Endothelial cell of umbilical vein (primary cell): ENCODE results near the gene STAB2. TPM values are rescaled to one million over a fixed set of nuclear protein-coding genes. Genes with fewer than 3 reads are reported as not detected.

Experiments
- BruUV-seq: library from RNA; stranded (reverse); fragments of 400-500 nt; replicated peaks from 2 replicates; lab custom pipeline; 2021; lab: Mats Ljungman, UMichigan
- CTCF ChIA-PET: fragments of 300-600, 350-600 bp; sonication (Branson Sonifier 250); formaldehyde crosslinking; loops from one replicate; lab custom pipeline; 2021; ENCODE audit warnings: antibody characterized with exemption, inconsistent platforms; lab: Charles Lee
- POLR2A ChIA-PET: fragments of 300-600, 350-600 bp; sonication (Branson Sonifier 250); formaldehyde crosslinking; loops from one replicate; lab custom pipeline; 2021; ENCODE audit warnings: antibody characterized with exemption, inconsistent platforms; lab: Charles Lee
- DNase-seq: peaks from one replicate; pipeline ENCODE4 v3.0.0-alpha.2; 2011; ENCODE audit warnings: low read depth, low spot score
- FAIRE-seq: peaks from 2 replicates; lab custom pipeline; 2011; peaks lifted over from hg19 to GRCh38; lab: Jason Lieb, UNC
- H2AFZ ChIP-seq: 2 replicates; pipeline ENCODE4 v1.6.0; 2012; ENCODE audit warnings: low read depth, low read length, control low read depth, inconsistent platforms
- H3K27ac ChIP-seq: 2 replicates; pipeline ENCODE4 v1.5.1; 2011; ENCODE audit warnings: low read depth, mild to moderate bottlenecking, control low read depth, low read length, moderate library complexity; ENCODE audit not compliant: insufficient read depth
- H3K27me3 ChIP-seq, 2 experiments: 2 replicates each; pipeline versions ENCODE4 v1.6.0 to v1.6.1; 2011; ENCODE audit warnings: low read length in 2 of 2, mixed read lengths in 1 of 2; ENCODE audit not compliant: control insufficient read depth in 2 of 2, insufficient read depth in 2 of 2
- H3K36me3 ChIP-seq, 2 experiments: 2 replicates in 1 of 2; 3 replicates in 1 of 2; pipeline ENCODE4 v1.5.1; 2011; ENCODE audit warnings: low read length in 2 of 2, mild to moderate bottlenecking in 1 of 2, moderate library complexity in 1 of 2; ENCODE audit not compliant: control insufficient read depth in 2 of 2, insufficient read depth in 2 of 2; ENCODE audit errors: extremely low read depth in 1 of 2
- H3K4me1 ChIP-seq: 3 replicates; pipeline ENCODE4 v1.5.1; 2011; ENCODE audit warnings: mild to moderate bottlenecking, low read length; ENCODE audit not compliant: control insufficient read depth, insufficient read depth; ENCODE audit errors: extremely low read depth
- H3K4me2 ChIP-seq: 2 replicates; pipeline ENCODE4 v1.6.1; 2011; ENCODE audit warnings: low read length, control low read depth, mixed read lengths; ENCODE audit not compliant: insufficient read depth
- H3K4me3 ChIP-seq, 3 experiments: fragments of 200-600 bp in 1 of 3; sonication (generic), shearing (Covaris generic) in 1 of 3; replicated peaks in 1 of 3; 2 replicates each; pipeline ENCODE4 v1.5.1; 2011 to 2016; ENCODE audit warnings: control low read depth in 3 of 3, low read length in 3 of 3, mild to moderate bottlenecking in 2 of 3, inconsistent platforms in 1 of 3, low read depth in 1 of 3, moderate library complexity in 1 of 3; ENCODE audit not compliant: insufficient read depth in 1 of 3
- H3K79me2 ChIP-seq: 2 replicates; pipeline ENCODE4 v1.6.0; 2012; ENCODE audit warnings: low read length, inconsistent platforms; ENCODE audit not compliant: control insufficient read depth, insufficient read depth
- H3K9ac ChIP-seq: replicated peaks from 2 replicates; pipeline ENCODE3; 2011; ENCODE audit warnings: low read length, control low read depth; ENCODE audit not compliant: insufficient read depth; ENCODE audit errors: extremely low read depth
- H3K9me1 ChIP-seq: replicated peaks from 3 replicates; pipeline ENCODE4 v1.6.0; 2011; ENCODE audit warnings: mild to moderate bottlenecking, low read length; ENCODE audit not compliant: control insufficient read depth, insufficient read depth; ENCODE audit errors: extremely low read depth
- H3K9me3 ChIP-seq: replicated peaks from 2 replicates; pipeline ENCODE4 v1.5.1; 2012; ENCODE audit warnings: low read length, inconsistent platforms; ENCODE audit not compliant: control insufficient read depth, insufficient read depth
- H4K20me1 ChIP-seq: replicated peaks from 2 replicates; pipeline ENCODE3; 2011; ENCODE audit warnings: mild to moderate bottlenecking, low read length; ENCODE audit not compliant: control insufficient read depth, insufficient read depth; ENCODE audit errors: extremely low read depth
- CTCF ChIP-seq, 2 donors: IDR thresholded peaks; 1 replicate in 1 of 2; 2 replicates in 1 of 2; pipeline ENCODE4 v1.5.1; 2011; ENCODE audit warnings: low read length in 2 of 2, mild to moderate bottlenecking in 2 of 2, moderate library complexity in 2 of 2, control low read depth in 1 of 2, inconsistent platforms in 1 of 2, low read depth in 1 of 2; ENCODE audit not compliant: insufficient read depth in 1 of 2; ENCODE audit errors: extremely low read depth in 1 of 2
- GATA2 ChIP-seq: IDR thresholded peaks from 2 replicates; pipeline ENCODE4 v1.7.0; 2011; ENCODE audit warnings: low read depth, mild to moderate bottlenecking, moderate library complexity, mixed read lengths, low read length; ENCODE audit not compliant: insufficient read length, insufficient read depth
- POLR2AphosphoS5 ChIP-seq: IDR thresholded peaks from 2 replicates; pipeline ENCODE4 v1.6.1; 2012; ENCODE audit warnings: low read depth, mild to moderate bottlenecking, control low read depth, low read length, moderate library complexity; ENCODE audit not compliant: insufficient read depth
- dilution Hi-C: fragments of 300-500 bp; cut with MboI; formaldehyde crosslinking; loops from one replicate; pipeline ENCODE4 v1.15.0; 2019; ENCODE audit warnings: low sequenced_read_pairs; ENCODE audit not compliant: extremely low pct_ligation_motif_present
- intact Hi-C: fragments of 100-400 bp; cut with micrococcal nuclease; formaldehyde crosslinking; loops from one replicate; pipeline ENCODE4 v1.10.0; 2022
- polyA plus RNA-seq, 4 experiments: library from polyadenylated mRNA; depleted of rRNA in 3 of 4; stranded (reverse) in 3 of 4; unstranded in 1 of 4; fragments of >200 nt; gene quantifications; 2 replicates each; pipeline versions ENCODE4 v1.2.1 to v1.2.3, GENCODE V29; 2011 to 2012; ENCODE audit warnings: missing spikeins in 1 of 4
- total RNA-seq: library from RNA; stranded (reverse); gene quantifications from 2 replicates; pipeline ENCODE4 v1.2.3, GENCODE V29; 2021

Gene STAB2
- total and polyA plus RNA-seq, 2 donors (not counting 3 experiments of a cell fraction or from before 2014, with no cell fraction given) = 0.01 TPM; not detected in 1

DNA sequence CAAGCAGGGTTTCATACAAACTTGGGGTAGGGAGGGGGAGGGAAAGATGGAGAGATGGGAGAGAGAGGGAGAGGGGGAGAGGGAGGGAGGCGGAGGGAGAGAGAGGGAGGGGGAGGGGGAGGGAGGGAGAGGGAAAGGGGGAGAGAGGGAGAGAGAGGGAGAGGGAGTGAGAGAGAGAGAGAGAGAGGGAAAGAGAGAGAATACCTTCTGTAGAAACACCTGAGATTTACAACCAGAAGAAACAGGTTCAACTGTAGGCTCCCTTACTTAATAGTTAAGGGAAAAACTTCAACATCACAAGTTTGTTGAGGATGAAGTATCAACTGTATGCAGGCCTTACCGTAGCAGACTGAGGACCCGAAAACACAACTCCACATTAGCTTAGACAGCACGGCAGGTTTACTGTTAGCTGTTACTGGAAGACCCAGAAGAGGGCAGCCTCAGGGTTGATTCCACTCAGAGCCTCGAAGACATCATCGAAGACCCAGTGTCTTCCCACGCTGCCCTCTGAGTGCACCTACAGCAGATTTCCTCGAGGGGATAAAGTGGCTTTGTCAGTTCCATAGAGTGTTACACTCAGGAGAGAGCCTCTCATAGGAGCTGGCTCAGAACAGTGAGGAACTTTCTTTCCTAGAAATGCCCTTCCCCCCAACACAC is 181.5 kb downstream of the STAB2 start:
- TF ChIP-seq GATA2 = no peak
- TF ChIP-seq CTCF (IDR thresholded peaks at IDR 0.05; ENCODE audit: extremely low read depth in 1 of 2, insufficient read depth in 1 of 2, low read depth in 1 of 2, low read length in 2 of 2) = no peak
- TF ChIP-seq POLR2AphosphoS5 = no peak
- CTCF ChIA-PET = no interaction called here
- H3K9me3 ChIP-seq = no peaks in the 10 kb centered on the region
- DNase-seq (no peak), FAIRE-seq (no peak)
- H3K4me3 ChIP-seq = no peak overlapping the region
- H3K27me3 ChIP-seq = no peaks in the 10 kb centered on the region
- H3K79me2 ChIP-seq = no peaks in the 10 kb centered on the region
- dilution Hi-C loops (no loop called here), intact Hi-C loops (no loop called here)
- H3K36me3 ChIP-seq = no peaks in the 10 kb centered on the region
- H2AFZ ChIP-seq = no peak overlapping the region
- no peak overlapping the region for H3K27ac ChIP-seq
- H3K4me1 ChIP-seq = no peaks in the 10 kb centered on the region
- H4K20me1 ChIP-seq = no peaks in the 10 kb centered on the region
- H3K4me2 ChIP-seq = no peak overlapping the region
- POLR2A ChIA-PET = no interaction called here
- H3K9ac ChIP-seq = no peak overlapping the region
- no TSS peak for BruUV-seq
- no peaks in the 10 kb centered on the region for H3K9me1 ChIP-seq
